ENCODE results near the gene CEMIP.

CEMIP gene

DNA sequence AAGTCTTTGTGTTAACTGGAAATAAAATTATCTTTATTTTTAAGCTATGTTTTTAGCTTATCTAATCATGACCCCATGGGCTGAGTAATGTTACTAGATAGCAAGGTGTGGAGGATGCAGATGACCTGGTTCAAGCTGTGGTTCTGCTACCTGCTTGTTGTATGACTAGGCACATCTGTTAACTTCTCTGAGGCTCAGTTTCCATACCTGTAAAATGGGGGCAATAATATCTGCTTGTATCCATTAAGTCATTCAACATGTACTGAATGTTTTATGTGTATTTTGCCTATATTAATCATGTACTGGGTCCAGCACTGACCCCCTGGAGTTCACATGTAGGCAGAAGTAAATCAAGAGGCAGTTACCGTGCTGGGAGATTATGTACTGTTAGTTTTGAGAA lies 51.5 kb downstream of the CEMIP start:
- no peak for DNase-seq

DNA sequence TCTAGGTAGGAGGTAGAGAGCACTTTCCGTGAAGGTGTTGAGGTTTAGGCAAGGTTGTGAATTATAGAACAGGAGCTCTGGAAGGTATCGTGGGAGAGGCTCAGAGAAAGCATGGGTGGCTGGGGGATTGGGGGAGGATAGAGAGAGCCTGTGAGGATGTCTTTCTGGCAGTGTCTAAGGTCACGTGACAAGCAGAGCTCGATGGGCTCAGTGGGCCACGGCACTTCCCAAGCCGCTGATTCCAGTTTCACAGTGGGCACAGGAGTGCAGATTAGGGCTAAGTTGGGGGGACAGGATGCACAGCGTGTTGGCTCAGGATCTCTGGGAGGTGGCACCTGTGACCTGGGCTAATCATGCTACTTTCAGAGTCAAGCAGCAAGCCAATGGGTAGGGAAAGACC lies 52.0 kb downstream of the CEMIP start:
- no peak for DNase-seq

DNA sequence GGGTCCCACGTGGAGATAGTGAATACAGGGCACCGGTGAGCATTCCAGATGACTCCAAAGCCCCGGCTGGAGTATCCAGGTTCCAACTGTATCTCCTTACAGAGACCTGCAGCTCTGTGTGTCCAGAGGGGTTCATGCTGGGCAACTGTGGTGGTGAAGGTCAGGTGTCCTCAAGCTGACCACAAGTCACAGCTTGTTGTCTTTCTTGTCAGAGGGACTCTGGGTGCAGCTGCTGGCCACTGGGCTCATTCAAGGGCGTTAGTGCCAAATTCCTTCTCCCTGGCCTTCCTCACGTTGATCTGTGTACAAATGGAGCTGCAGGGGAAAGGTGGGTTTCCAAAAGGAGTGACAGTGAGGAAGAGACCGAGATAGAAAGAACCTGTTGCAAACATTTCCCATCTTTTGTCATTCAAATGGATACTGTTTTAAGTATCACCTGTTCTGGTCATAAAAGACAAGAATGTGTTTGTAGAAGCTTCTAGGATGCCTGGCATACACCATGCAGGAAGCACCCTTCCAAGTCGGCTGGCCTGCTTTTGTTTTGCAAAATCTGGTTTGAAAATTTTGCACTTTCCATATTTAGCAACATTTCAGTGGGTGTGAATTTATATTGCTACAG lies 52.5 kb downstream of the CEMIP start:
- DNase-seq = no peak

DNA sequence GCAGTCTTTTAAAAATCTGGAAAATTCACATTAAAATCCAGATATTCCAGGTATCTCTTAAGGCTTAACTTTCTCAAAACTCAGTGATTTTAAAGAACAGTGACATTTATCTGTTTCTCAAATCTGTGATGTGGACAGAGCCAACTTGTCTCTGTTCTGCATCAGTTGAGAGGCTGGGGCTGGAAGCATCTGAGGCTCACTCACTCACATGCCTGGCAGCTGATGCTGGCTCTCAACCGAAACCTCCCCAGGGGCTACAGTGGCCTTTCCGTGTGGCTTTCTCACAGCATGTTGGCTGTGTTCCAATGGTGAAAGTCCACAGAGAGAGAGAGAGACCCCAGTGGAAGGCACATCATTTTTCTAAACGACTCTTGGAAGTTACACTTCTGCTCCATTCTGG lies 53.5 kb downstream of the CEMIP start:
- no peak for DNase-seq

DNA sequence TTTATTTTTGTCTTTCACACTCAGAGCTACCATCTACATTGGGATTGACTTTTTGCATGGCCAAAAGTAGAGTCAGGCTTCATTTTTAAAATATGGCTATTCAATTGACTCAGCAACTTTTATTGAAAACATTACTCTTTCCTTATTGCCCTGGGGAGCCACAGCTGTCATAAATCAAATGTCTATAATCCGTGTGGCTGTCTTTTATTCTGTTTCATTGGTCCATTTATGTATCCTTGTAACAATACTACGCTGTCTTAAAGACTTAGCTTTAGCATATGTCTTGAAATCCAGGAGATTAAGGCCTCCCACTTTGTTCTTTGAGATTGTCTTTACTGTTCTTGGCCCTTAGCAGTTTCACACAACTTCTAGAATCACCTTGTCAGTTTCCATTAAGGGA lies 55.2 kb downstream of the CEMIP start:
- no peak for DNase-seq

DNA sequence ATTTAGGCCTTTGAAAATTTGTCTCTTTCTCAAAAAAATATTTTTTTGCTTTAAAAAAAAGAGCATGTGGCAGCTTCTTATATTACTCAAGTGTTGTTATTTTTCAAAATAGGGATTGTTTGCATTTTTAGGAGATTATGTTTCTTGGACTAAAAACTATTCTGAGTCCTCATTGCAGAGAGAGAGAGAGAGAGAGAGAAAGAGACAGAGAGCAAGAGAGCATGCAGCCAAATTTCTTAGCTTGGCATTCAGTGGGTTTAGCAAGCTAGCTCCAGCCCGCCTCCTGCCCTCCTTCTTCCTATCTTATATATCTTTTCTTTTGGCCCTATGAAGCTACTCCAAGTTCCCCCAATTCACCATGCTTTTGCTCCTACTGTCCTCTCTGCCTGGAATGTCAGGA lies 55.7 kb downstream of the CEMIP start:
- no peak for DNase-seq

DNA sequence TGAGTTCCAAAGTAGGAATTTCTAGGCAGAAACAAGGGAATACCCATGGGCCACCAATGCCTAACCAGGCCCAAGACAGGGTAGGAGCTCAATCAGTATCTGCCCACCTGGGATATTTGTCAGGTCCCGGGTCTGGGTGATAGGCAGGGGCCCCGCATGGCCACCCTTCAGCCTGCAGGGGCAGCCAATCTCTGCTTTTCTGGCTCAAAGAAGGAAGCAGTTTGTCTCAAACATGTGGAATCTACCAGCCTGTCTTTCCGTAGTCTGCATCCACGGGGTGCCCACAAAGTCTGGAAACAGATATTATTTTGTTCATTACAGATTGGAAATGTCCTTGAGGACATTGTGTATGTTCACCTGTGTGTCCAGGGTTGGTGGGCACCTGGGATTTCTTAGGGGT lies 56.2 kb downstream of the CEMIP start:
- no peak for DNase-seq

DNA sequence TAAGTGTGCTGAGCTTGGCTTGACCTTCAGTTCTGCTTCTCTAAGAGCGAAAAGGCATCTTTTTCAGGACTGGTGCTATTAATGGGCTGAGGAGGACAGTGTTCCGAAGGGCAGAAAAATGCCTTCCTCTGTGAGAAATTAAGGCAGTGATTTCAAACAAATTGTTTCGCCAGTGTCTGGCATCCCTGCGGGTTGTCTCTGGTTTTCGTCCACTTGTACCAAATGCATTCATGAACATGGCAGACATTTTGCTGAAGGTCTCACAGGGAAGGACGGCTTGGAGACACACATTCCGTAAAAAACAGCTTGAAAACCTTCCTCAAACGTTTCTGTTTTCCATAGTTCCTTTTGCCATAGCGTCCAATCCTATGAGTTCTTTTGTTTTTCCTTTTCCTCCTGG lies 57.1 kb downstream of the CEMIP start:
- no peak for DNase-seq

DNA sequence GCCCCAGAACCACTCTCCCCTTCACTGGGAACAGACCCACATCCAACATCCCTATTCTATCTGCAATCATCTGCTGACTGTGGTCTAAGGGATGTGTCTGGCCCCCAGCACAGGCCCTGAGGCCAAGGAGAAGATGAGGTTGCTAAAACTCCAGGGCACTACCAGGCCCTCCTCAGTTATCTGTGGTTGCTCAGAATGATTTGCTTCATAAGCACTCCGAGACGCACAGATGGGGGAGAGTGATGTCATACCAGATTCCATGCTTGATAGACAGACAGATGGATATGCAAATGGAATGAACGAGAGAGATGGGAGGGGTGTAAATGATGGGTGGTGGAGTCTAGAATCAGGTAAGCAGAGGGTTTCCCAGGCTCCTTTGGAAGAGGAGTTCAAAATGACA lies 57.8 kb downstream of the CEMIP start:
- no peak for DNase-seq

DNA sequence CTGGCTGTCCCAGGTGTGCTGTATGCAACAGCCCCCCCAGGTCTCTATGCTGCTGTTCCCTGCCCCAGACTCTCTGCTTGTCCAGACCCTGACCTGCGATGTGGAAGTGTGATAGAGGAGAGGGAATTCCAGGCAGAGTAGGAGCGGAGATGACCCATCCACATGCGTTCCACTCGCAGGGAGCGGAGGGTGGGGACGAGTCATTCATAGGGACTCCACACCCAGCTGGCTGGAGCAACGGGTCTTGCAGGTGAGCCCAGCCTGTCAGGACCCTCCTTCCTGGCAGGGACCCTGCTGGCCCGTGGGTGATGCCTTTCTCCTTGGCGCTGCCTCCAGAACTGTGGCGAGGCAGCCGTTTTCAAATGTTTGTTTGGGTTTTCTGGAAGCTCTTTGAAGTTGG lies 58.8 kb downstream of the CEMIP start:
- no peak for DNase-seq

DNA sequence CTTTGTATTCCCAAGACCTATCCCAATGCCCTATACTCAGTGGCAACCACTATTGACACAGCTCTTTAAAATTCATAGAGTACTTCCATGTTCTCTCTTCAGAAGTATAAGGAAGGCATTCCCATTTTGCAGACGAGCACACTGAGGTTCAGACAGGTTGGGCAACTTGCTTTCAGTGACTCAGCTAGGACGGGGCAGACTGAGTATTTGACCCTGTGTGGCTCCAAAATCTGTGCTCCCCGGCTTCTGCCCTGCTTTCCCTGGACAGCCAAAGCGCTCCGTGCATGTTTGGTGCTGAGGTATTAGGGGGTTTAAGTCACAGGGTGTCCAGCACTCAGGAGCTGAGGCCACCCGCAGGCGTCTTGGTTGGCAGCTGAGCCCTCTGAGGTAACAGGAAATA lies 59.5 kb downstream of the CEMIP start:
- no peak for DNase-seq

DNA sequence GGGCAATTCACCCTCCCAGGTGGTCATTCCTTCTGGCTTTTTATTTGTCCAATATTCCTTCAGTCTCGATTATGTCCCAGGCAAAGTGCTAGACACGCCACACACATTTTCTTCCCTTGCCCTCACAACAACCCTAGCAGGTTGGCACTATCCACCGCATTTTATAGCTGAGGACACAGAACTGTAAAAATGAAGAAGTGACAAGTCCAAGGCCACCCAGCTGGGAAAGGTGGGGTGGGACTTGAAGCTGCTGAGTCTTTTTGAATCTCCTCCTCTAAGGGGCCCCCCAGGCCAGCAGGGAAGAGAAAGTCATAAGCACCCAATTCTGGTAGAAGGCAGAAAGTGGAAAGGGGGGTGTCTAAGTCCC lies 60.6 kb downstream of the CEMIP start:
- no peak for DNase-seq

DNA sequence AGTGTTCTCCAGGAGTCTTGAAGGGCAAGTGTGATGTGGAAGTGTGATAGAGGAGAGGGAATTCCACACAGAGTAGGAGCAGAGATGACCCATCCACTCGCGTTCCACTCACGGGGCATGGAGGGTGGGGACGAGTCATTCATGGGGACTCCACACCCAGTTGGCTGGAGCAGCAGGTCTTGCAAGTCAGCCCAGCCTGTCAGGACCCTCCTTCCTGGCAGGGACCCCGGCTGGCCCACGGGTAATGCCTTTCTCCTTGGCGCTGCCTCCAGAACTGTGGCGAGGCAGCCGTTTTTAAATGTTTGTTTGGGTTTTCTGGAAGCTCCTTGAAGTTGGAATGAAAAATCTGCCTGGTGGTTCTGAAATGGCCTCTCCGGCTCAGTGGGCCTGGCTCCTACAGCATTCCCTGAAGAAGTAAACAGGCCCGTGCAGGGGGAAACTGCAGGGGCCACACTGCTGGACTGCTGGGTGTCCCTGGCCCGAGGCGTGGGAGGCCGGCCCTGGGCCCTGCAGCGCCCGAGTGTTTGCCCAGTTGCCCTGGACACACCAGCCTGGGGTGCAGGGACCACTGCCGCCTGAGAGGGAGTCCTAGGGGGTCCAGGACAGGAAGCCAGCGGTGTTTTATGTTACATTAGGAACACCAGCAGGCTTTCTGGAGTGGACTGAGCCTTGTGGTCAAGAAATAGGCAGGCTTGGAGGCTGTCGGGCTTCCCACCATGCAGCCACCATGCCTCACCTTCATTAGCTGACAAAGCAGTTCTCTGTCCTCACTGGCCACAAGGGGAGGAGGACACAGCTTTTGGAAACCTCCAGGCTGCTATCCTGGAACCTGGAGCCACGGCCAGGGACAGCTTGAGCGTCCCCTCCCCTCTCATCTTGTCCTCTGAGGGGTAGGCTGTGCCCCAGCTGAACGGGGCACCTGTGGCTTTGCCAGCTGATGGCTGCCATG lies 61.3 kb downstream of the CEMIP start:
- DNase-seq = no peak

DNA sequence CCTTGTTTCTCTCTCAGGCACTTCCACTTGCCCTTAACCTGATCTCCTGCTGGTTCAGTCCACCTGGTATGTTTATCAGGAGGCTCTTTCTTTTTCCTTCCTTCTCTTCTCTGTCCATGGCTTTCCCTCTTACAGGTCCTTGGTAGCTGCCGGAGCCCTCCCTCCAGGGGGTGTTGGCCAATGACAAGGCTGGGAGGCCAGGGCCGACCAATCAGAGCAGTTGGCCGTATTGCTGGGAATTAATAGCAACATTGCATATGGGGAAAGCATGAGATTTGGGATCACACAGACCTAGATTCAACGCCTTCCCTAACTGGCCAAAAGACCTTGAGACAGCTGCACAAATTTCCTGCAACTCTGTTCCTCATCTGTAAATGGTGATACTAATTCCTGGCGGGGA lies 62.4 kb downstream of the CEMIP start:
- DNase-seq = no peak

DNA sequence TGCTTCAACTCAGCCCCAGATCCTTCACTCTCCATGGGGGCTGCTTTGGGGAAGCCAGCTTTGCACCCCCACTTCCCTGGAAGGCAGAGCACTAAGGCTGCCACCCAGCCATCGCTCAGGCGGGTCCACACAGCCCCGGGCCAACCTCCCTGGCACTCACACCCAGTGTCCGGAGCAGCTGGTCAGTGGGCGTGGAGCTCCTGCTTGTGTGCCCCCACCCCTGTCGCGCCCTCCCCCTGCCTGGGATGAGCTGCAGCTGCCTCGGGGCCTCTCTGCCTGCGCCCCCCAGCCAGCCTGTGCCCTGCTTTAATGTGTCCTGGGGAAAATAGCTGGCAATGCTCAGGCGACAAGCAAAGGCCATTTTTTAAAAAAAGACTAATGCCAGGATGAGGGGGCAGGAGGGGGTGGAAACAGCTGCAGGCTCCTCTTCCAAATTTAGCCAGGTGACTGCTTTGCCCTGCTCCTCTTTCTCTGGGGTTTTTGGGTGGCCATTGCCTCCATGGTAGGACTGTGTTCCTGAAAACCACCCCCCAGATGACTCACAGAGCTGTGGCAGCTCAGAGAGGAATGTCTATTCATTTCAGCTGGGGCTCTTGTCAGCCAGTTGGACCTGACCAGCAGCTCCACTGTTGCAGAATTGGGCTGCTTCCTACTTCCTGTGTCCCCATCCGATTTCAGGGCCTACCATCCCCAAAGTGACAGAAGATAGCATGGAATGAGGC lies 65.0 kb downstream of the CEMIP start:
- no peak for DNase-seq

DNA sequence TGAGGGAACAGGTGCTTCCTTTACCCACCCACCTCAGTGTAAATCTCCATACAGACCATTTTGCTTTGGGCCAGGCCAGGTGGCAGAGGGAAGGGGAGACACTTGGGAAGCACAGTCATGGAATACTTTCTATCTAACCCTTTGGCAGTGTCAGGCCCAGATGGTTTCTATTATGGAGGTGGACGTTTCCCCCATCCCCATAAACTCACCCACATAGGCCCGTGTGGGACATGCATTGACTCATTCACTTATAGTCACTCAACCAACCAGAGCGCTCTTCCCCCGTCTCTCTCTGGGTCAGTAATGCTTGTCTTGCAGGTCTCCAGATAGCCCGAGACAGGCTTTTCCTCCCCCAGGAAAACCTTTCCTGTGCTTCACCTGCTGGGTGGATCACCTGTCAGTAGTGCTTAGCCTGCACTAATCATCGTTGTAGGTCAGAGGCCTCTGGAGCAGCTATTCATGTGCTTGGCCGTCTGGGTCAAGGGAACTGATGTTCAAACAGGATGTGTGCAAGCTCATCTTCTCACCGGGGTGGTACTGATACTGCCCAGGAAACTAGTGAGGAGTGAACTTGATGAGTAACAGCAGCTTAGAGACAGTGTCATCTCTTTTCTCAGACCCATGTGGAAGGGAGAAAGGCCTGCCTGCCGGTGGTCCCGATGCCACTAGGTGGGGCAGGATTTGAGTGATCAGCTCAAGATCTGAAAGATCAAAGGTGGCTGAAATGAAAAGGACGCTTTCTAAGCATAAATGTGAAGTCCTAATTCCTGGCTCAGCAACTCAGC lies 67.1 kb downstream of the CEMIP start:
- DNase-seq = no peak

DNA sequence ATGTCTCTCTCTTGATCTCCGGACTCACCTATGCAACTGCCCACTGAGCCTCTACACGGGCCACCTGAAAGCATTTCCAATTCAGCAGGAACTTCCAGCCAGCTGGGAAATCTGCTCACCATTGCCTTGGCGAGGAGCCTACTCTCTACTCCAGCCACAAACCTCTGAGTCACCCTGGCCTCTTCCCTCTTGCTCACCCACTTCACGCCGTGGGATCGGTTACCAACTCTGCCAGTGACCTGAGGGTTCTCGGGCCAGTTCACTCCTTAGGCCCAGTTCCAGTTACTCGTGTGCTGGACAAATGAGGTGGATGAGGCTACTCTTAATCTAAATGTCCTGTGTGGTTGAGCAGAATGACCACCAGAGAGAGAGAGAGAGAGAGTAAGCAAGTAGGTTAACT lies 70.1 kb downstream of the CEMIP start:
- DNase-seq = no peak

DNA sequence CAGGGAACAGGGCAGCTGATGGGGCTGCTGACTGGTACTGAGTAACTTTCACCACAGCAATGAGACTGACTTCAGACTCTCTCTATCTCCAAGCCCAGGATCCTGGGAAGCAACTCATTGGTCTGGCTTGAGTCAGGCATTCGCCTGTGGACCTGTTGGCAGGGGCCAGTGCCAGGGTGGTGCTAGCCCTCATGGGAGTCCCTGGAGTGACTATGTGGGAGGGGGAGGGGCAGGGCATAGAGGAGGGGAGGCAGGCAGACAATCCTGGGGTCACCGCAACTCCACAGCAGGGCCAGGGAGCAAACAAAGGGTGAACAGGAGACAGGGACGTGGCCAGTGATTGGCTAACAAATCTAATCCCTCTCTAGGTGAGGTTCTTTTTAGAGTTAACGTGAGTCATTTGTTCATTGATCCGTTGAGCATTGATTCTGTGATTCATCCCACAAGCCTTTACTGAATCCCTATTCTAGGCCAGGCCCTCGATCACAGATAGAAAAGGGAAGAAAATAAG lies 71.8 kb downstream of the CEMIP start:
- no peak for DNase-seq

DNA sequence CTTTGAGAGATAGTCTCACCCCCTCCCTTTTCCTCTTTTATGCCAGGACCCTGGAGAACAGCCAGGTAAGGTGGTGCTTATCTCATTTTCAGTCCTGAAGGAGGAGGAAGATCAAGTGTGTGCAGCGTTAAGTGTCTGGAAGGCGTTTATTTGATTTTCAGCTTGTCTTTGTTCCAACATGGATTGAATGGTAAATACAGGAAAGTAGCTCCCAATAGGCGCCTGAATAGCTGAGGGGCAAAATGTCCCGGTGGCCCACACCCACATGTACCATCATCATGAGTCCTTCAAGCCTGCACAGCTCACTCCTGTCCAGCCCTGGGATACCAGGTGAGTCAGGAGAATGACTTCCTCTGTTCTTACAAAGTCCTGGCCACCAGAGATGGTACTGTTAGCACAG lies 73.5 kb downstream of the CEMIP start:
- DNase-seq = no peak

DNA sequence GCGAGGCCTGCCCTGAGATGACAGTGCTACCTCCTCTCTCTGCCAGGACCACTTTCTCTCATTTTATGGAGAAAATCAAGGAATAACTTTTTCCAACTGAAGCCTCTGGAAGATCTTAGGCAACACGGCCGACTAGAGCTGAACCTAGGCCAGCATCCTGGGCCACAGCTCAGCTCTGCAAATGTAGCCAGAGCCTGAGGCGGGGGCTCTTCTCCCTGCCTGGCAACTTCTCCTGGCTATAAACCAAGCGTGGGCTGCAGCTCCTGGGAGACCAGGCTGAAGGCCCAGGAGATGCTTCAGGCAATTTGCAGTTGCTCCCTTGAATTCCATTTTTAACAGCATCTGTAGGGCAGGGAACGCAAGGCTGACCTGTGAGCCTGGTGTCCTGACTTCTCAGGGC lies 74.9 kb downstream of the CEMIP start:
- no peak for DNase-seq

DNA sequence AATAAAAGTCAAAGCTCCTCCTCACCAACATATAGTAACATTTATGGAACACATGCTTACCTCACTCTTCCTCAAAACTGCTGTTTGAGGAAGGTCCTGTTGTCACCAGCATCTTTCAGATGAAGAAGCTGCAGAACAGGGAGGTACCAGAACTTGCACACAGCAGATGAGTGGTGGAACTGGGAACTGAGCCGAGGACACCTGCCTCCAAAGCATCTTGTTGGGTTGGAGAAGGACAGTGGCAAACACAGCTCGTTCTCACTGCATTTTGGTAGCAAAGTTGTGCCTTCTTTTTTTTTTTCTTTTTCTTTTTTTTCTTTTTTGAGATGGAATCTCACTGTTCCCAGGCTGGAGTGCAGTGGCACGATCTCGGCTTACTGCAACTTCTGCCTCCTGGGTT lies 76.0 kb downstream of the CEMIP start:
- DNase-seq = no peak

DNA sequence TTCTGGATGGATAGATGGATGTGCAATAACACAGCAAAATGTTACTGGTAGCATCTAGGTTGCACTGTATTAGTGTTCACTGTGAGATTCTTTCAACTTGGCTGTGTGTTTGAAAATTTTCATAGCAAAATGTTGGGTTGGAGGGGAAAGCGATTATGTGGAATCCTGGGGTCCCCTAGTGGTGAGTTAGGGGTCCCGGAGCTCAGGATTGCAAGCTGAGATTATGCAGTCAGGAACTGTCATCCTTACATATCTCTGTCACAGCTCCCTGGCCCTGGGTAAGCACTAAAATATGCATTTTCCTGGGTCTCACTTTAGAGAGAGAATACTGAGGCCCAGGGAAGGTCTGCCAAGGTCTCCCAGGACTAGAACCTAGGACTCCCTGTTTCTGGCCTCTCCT lies 77.2 kb downstream of the CEMIP start:
- peak; percentile 9 for DNase-seq

DNA sequence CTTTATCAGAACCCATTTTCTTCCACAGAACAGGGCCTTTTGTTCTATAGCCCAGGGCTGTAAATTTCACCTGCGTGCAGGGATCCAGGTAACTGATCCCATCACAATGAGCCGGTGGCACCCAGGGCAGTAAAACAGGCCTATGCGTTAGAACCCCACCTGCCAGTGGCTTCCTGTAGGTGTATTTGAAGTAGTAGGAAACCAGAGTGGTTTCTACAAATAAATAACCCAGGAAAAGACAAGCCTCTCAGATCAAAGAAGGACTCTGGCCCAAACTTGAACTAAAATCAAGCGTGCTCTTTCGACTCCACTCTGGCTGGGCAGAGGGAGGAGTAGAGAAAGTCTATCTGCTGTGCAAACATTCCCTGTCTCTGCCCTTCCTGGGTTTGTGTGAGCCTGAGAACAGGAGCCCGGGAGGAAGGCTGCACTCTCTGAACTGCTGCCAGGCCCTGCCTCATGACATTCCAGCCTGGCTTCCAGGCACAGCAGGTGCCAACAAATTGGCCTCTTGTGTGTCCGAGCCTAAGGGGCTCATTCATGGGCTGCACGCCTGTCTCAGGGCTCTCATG lies 77.7 kb downstream of the CEMIP start:
- no peak for DNase-seq

Measured in activated CD4-positive, alpha-beta T cell treated with anti-CD3 and anti-CD28 coated beads, Interleukin-2, Interleukin-6, amounts not matched to agents 100 ng/mL and 50 ng/mL, durations not matched to agents 16 hours and 8 hours (primary cell).